Brain microvascular endothelial cell (primary cell): ENCODE measurements around the gene FBXW8.

ENCODE experiments used
- DNase-seq: peaks from one replicate; pipeline ENCODE4 v3.0.0-alpha.2; 2020
- H3K27ac ChIP-seq: fragments of 250-450 bp; sonication (Bioruptor Pico); 2 replicates; pipeline ENCODE4 v1.5.1; 2020; ENCODE audit warnings: mild to moderate bottlenecking, moderate library complexity
- H3K27me3 ChIP-seq: fragments of 250-450 bp; sonication (Bioruptor Pico); replicated peaks from 2 replicates; pipeline ENCODE4 v1.5.1; 2020; ENCODE audit warnings: mild to moderate bottlenecking
- H3K36me3 ChIP-seq: fragments of 250-450 bp; sonication (Bioruptor Pico); replicated peaks from 2 replicates; pipeline ENCODE4 v1.5.1; 2020; ENCODE audit warnings: mild to moderate bottlenecking
- H3K4me3 ChIP-seq: 2 replicates; pipeline ENCODE4 v1.5.1; 2011; ENCODE audit warnings: low read depth, mild to moderate bottlenecking, control low read depth, low read length, moderate library complexity
- in situ Hi-C: cut with HindIII; loops from 2 replicates; pipeline ENCODE4 v1.10.0; 2017; ENCODE audit warnings: low sequenced_read_pairs, low pct_ligation_motif_present
- TF ChIP-seq, protein P1 (sequence below): IDR thresholded peaks from 2 replicates; pipeline ENCODE4 v1.5.1; 2011; ENCODE audit warnings: low read depth, mild to moderate bottlenecking, moderate library complexity, low read length, control low read depth, inconsistent platforms; ENCODE audit errors: missing control alignments

FBXW8 gene

DNA sequence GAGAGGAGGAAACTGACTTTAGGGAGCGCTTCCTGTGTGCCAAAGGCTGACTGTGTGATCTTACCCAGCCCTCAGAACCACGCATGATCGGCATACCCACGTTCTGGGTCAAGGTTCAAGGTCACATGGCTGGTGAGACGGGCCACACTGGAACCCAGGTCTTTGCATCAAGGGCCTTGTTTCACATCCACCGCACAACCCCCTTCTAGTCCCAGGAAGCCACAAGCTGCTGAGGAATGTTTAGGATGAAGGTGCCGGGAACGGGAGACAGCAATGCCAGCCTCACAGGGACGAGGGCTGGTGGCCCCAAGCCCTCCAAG is 137.8 kb downstream of the FBXW8 start:
- in situ Hi-C loops, result no loop called here
- H3K27ac ChIP-seq, result no peak overlapping the region
- no peak overlapping the region for H3K4me3 ChIP-seq
- no peaks in the 10 kb centered on the region for H3K36me3 ChIP-seq
- DNase-seq, result no peak
- TF ChIP-seq, protein P1, sequence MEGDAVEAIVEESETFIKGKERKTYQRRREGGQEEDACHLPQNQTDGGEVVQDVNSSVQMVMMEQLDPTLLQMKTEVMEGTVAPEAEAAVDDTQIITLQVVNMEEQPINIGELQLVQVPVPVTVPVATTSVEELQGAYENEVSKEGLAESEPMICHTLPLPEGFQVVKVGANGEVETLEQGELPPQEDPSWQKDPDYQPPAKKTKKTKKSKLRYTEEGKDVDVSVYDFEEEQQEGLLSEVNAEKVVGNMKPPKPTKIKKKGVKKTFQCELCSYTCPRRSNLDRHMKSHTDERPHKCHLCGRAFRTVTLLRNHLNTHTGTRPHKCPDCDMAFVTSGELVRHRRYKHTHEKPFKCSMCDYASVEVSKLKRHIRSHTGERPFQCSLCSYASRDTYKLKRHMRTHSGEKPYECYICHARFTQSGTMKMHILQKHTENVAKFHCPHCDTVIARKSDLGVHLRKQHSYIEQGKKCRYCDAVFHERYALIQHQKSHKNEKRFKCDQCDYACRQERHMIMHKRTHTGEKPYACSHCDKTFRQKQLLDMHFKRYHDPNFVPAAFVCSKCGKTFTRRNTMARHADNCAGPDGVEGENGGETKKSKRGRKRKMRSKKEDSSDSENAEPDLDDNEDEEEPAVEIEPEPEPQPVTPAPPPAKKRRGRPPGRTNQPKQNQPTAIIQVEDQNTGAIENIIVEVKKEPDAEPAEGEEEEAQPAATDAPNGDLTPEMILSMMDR, result no peak
- peaks cover 23% of the 10 kb centered on the region for H3K27me3 ChIP-seq

DNA sequence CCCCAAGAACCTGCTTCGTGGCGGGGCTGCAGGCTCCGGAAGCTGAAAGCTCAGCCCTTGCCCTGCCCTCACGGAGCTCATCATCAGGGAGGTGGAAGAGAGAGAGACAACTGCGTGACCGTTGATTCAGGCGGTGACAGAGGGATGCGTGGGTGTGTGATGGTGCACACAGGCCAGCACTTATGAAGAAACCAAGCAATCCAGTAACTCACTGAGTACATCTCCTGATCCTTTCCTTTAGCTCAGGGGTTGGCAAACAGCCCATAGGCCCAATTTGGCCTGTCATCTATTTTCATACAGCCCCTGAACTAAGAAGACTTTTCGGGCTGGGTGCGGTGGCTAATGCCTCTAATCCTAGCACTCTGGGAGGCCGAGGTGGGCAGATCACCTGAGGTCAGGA is 138.5 kb downstream of the FBXW8 start:
- Histone ChIP-seq H3K27ac (no peak overlapping the region), H3K4me3 (no peak overlapping the region), H3K36me3 (no peaks in the 10 kb centered on the region), H3K27me3 (peaks cover 23% of the 10 kb centered on the region)
- in situ Hi-C loops, result no loop called here
- peak; percentile 18 for DNase-seq
- TF ChIP-seq, protein P1, result no peak

DNA sequence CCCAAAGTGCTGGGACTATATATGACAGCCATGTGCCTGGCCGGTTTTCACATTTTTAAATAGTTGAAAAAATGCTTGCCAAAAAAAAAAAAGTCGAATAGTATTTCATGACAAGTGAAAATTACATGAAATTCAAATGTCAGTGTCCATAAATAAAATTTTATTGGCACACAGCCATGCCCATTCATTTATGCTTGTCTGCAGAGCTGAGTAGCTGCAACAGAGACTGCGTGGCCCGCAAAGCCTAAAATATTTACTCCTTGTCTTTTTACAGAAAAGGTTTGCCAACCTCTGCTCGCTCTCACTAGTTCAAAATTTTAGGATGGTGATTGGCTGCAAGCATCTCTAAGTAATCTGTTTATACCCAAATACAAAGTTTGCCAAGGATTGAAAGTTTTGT is 139.3 kb downstream of the FBXW8 start:
- Histone ChIP-seq H3K36me3 (no peaks in the 10 kb centered on the region), H3K27me3 (peaks cover 20% of the 10 kb centered on the region), H3K27ac (no peak overlapping the region), H3K4me3 (no peak overlapping the region)
- in situ Hi-C loops, result no loop called here
- DNase-seq, result no peak
- TF ChIP-seq, protein P1, result no peak

DNA sequence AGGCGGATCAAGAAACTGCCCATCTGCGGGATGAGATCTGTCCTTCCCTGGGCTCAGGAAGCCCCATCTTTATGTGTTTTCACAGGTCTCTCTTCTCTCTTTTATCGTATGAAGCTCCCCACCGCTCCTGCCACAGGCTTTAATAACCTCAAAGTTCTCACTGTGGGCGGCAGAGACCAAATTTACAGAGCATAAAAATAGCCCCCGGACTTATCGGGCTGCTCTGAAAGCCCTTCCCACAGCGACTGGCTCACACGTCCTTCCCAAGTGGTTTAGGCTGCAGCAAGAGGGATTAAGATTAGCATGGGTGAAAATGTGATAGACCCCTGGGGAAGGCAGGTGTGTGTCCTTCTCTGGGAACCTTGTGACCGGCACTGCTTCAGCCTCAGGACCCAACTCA is 140.6 kb downstream of the FBXW8 start:
- no peaks in the 10 kb centered on the region for H3K36me3 ChIP-seq
- in situ Hi-C loops, result no loop called here
- peaks cover 15% of the 10 kb centered on the region for H3K27me3 ChIP-seq
- H3K4me3 ChIP-seq, result no peak overlapping the region
- DNase-seq, result no peak
- H3K27ac ChIP-seq, result no peak overlapping the region
- TF ChIP-seq, protein P1, result no peak

DNA sequence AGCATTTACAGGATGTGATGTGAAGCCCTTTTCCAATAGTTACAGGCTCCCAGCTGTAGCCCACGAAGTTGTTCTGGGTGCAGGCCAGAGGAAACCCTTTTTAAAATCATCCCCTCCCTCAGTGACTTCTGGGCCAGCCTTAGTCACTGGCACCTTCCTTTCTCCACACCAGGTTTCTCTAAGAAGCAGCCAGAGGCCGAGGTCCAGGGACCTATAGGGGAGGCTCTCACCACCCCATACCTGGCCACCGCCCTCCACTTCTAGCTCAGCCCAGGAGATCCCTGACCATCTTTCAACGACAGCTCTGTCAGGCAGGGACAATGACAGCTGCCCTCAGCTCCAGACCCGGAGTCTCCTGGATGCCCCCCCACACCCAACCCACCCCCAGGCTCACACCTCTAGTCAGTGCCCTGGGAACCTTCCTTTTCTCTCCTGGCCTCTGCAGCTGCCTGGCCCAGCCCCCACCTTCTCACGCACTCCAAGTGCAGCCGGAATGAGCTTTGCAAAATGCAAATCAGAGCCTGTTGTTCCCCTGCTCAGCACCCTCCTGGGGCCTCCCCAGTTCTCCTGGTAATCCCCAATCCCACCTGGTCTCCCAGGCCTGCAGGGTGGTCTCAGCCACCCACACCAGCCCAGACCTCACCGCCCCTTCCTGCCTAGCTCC is 141.8 kb downstream of the FBXW8 start:
- no peak overlapping the region for H3K4me3 ChIP-seq
- TF ChIP-seq, protein P1, result no peak
- no peak overlapping the region for H3K27ac ChIP-seq
- H3K27me3 ChIP-seq, result peaks cover 15% of the 10 kb centered on the region
- H3K36me3 ChIP-seq, result no peaks in the 10 kb centered on the region
- DNase-seq, result no peak
- in situ Hi-C loops, result no loop called here

DNA sequence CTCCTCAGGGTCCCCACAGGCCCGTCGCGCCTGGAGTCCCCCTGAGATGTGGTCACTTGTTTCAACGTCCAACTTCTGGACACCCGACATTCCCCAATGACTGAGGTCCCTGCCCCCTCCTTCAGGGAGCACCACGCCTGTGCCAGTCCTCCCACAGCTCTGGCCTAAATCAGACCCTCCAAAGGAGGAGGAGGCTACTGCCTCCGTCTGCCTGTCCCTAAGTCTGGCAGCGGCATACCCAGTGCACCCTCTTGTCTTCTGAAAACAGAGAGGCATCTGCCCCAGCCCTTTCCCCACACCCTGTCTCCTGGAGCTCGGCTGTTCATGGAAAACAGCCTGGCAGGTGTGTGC is 142.3 kb downstream of the FBXW8 start:
- TF ChIP-seq, protein P1, result no peak
- Histone ChIP-seq H3K27me3 (peaks cover 15% of the 10 kb centered on the region), H3K27ac (no peak overlapping the region), H3K36me3 (no peaks in the 10 kb centered on the region), H3K4me3 (no peak overlapping the region)
- DNase-seq, result no peak
- in situ Hi-C loops, result no loop called here
